ENCODE results near the gene GALNTL6. TPM values are rescaled to one million over a fixed set of nuclear protein-coding genes. Genes with fewer than 3 reads are reported as not detected.

GALNTL6 gene
- polyA plus RNA-seq, 1 donor from 2014 or later, result 14.9 TPM

DNA sequence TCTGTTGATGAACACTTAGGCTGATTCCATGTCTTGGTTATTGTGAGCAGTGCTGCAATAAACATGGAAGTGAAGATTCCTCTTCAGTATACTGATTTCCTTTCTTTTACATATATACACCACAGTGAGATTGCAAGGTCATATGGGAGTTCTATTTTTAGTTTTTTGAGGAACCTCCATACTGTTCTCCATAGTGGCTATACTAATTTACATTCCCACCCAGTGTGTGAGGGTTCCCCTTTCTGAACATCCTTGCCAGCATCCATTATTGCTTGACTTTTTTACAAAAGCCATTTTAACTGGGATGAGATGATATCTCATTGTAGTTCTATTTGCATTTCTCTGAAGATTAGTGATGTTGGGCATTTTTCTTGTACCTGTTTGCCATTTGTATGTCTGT, 1274.9 kb downstream of the GALNTL6 start:
- Histone ChIP-seq H2AFZ (ENCODE audit: low read depth, low read length) (no peak overlapping the region), H3K4me2 (ENCODE audit: low read length) (no peak overlapping the region), H4K20me1 (ENCODE audit: insufficient read depth) (no peaks in the 10 kb centered on the region), H3K9ac (ENCODE audit: low read length) (no peak overlapping the region), H3K9me2 (ENCODE audit: insufficient read depth, low read length) (no peaks in the 10 kb centered on the region), H3F3A (ENCODE audit: insufficient read depth, low read length, poor library complexity, severe bottlenecking) (no peaks in the 10 kb centered on the region), H3K9me3 (ENCODE audit: low read length) (no peaks in the 10 kb centered on the region), H3K36me3 (ENCODE audit: insufficient read depth, low read length) (no peaks in the 10 kb centered on the region), H3K27ac (ENCODE audit: low read length) (no peak overlapping the region), H3K79me2 (replicated peaks; ENCODE audit: insufficient read depth, low read length) (no peaks in the 10 kb centered on the region), H3K4me3 (ENCODE audit: low read length) (no peak overlapping the region), H3K27me3 (ENCODE audit: insufficient read depth, low read depth, low read length) (no peaks in the 10 kb centered on the region)
- TF ChIP-seq CTCF (IDR thresholded peaks at IDR 0.05; ENCODE audit: poor library complexity, severe bottlenecking), result no peak
- TF ChIP-seq SMC3 (conservative IDR thresholded peaks at IDR 0.05; ENCODE audit: poor library complexity), result no peak
- no peak for TF ChIP-seq EP300 (conservative IDR thresholded peaks at IDR 0.05; ENCODE audit: poor library complexity, severe bottlenecking)
- TF ChIP-seq POLR2AphosphoS5 (IDR thresholded peaks at IDR 0.05), result no peak
- no peak for TF ChIP-seq TAF1 (IDR thresholded peaks at IDR 0.05; ENCODE audit: low read depth)
- TF ChIP-seq EZH2 (IDR thresholded peaks at IDR 0.05; ENCODE audit: borderline replicate concordance, insufficient read depth, low read length, poor library complexity, severe bottlenecking), result no peak
- no peak for TF ChIP-seq RAD21 (conservative IDR thresholded peaks at IDR 0.05)
- no peak for TF ChIP-seq MXI1 (conservative IDR thresholded peaks at IDR 0.05; ENCODE audit: poor library complexity, severe bottlenecking)
- TF ChIP-seq REST (IDR thresholded peaks at IDR 0.05; ENCODE audit: borderline replicate concordance), result no peak
